CD4-positive, alpha-beta T cell treated with Interleukin-1 beta for 1 hour (primary cell): ENCODE measurements around the gene KRTAP10-10.
"Not testable (repeated sequence)": the region's sequence is repeated elsewhere in the genome, so short reads cannot be mapped to it uniquely, and the experiment has no call there.

ENCODE experiments used
- DNase-seq, 2 donors: peaks; one replicate each; pipeline ENCODE4 v3.0.0-alpha.2; 2020 to 2022

The KRTAP10-10 gene, protein sequence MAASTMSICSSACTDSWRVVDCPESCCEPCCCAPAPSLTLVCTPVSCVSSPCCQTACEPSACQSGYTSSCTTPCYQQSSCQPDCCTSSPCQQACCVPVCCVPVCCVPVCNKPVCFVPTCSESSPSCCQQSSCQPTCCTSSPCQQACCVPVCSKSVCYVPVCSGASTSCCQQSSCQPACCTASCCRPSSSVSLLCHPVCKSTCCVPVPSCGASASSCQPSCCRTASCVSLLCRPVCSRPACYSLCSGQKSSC

DNA sequence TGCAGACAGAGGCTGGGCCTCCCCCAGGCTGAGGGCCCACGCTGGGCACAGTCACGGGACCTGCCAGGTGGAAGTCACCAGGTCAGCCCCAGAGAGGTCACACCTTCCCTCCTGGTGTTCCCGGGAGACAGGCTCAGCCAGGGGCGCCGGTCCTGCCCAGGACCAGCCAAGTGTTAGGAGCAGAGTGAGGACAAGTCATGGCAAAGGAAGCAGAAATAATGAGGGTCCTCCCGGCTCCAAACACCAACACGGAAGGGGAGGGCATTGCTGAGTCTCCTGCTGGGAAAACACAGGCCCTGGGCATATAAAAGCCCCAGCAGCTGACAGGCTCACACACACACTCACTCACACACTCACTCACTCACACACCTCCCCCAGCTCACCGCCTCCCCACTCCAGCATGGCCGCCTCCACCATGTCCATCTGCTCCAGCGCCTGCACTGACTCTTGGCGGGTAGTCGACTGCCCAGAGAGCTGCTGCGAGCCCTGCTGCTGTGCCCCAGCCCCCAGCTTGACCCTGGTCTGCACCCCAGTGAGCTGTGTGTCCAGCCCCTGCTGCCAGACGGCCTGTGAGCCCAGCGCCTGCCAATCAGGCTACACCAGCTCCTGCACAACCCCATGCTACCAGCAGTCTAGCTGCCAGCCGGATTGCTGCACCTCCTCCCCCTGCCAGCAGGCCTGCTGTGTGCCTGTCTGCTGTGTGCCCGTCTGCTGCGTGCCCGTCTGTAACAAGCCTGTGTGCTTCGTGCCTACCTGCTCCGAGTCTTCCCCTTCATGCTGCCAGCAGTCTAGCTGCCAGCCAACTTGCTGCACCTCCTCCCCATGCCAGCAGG is at the start of gene KRTAP10-10:
KRTAP10-10 (plus strand) TSS at position 339 of the 833 bp plus-strand sequence; CDS start at position 401, 62 bp downstream.
- DNase-seq = no peak

DNA sequence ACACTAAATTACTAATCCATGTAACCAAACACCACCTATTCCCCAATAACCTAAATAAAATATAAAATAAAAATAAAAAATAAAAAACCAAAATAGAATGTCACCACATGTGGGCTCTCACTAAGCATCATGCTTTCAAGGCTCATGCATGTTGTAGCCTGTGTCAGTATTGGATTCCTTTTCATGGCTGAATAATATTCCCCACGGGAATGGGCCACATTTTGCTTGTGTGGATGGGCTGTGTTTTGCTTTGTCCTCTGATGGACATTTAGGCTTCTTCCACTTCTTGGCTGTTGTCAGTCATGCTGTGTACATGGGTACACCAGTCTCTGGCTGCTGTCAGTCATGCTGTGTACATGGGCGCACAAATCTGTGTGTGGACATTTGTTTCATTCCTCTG is 48.1 kb upstream of the KRTAP10-10 start:
- no peak for DNase-seq

DNA sequence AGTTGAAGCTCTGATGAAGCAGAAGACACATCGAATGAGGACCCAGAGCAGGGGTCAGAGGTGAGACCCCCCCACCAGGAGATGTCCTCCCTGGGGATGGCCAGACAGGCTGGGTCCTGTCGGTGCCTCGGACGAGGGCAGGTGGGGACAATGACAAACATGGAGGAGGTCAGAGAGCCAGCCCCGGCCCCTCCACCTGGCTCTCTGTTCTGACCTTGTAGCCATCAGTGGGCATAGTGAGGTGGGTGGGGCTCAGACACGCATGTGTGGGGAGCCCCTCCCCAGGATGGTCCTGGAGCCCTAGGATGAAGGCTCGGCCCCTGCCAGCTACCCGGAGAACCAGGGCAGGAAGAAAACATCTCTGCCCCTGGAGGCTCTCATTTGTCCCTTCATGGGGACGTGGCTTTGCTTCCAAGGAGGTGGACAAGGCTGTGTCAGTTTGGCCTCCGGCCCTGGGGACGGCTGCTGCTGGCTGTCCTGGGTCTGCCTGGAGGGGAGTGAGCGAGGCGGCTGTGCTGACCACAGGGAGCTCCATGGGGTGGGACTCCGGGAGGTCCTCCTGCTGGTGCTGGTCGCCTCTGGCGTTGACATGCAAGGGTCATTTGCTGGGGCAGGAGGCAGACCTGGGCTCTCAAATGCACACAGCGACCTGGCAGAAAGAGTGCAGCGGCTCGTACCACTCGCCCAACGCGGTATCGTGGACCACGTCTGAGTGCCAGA is 47.4 kb upstream of the KRTAP10-10 start:
- DNase-seq = no peak

DNA sequence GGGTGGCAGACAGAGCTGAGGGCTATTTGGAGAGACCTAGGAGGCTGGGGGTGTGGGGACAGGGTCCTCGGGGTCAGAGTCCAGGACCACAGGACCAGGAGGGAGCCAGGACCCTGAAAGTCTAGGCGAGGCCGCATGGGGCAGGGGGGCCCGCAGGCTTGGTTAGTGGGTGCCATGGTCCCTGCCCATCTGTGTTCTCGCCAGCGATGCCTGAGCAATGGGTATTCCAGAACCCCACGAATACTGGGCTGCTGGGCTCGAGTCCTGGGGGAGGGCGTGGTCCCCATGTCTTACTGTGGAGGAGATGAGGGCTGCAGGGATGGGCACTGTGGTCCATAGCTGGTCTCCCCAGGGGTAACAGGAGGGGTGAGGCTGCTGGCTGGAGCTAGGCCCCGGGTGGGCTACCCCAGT is 46.8 kb upstream of the KRTAP10-10 start:
- DNase-seq = no peak

- not testable (repeated sequence) for DNase-seq
These were observed 46.0 kb upstream of the KRTAP10-10 start for GRCh38 chr21:44590897-44591800.

DNA sequence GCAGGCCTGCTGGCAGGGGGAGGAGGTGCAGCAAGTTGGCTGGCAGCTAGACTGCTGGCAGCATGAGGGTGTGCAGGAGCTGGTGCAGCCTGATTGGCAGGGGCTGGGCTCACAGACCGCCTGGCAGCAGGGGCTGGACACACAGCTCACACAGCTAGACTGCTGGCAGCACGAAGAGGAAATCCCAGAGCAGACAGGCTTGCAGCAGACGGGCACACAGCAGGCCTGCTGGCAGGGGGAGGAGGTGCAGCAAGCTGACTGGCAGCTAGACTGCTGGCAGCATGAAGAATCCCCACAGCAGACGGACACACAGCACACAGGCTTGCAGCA is 45.4 kb upstream of the KRTAP10-10 start:
- DNase-seq = not testable (repeated sequence)

DNA sequence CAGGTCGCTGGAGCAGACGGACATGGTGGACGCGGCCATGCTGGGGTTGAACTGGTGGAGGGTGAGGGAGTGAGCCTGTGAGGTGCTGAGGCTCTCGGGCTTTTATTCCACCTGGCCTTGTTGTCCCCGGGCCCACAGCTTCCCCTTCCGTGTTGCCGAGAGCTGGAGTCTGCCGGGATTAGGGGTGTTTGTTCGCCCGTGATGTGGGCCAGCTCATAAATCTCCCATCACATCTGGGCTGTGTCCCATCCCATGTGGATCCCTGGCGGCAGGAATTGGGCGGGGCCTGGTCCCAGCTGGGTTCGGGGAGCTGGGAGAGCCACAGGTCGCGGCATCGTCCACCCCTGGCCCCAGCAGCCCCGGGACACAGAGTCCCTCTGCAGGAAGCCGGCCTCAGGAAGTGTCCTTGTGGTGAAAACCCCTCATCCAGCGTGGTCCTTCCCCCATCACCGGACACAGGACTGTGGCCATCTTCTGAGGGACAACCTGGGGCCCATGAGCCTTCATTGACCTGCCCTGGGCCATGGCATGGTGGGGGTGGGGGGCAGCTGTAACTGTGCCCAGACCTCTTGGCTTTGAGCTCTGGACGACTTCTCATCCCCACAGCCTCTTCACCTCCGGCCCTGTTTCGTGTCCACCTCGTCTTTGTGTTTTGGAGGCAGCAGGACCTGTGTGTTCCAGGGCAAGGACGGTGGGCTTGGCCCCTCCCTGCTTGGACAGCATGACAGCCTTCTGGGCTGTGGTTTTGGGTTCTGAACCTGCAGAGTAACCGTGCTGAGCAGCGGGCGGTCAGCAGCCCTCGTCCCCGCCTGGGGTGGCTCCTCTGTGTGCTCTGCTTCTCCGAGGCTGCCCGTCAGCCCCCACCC is 44.5 kb upstream of the KRTAP10-10 start, which contains the start of gene KRTAP10-6:
KRTAP10-6 (minus strand) TSS at position 60 of the 866 bp plus-strand sequence; CDS start at position 39, 21 bp downstream.
- DNase-seq = no peak

DNA sequence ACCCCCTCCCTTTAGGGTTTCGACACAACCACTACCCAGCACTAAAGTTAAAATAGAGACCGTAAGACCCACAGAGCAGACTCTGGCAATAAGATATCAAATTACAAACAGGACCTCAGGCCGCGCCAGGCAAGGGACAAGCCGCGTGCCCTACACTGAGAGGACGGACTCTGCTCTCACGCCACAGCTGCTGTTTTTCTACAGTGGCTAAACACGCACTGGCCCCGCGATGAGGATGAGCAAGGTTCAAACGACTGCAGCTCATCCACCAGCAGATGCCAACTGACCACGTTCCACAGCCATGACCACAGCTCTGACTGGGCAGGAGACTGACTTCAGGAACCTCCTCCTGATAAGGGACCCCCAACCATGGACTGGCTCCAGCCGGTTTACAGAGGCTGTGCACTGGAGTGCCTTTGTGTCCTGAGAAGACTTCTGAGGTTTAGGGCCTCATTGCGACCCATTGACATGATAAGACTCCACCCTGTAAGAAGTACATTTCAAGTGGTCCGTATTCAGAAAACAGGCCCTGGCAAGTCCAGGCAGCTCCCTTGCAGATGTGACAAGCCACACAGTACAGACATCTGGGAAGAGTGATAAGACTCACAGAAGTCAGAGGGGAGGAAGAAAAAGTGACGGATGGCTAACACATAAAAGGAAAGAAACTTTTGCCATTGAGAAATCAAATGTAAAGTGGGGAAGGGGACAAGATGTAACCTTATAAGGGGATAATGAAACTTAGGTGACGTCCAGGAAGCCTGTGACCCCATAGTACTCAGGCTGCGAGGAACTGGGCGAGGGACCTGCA is 43.4 kb upstream of the KRTAP10-10 start:
- DNase-seq = no peak

DNA sequence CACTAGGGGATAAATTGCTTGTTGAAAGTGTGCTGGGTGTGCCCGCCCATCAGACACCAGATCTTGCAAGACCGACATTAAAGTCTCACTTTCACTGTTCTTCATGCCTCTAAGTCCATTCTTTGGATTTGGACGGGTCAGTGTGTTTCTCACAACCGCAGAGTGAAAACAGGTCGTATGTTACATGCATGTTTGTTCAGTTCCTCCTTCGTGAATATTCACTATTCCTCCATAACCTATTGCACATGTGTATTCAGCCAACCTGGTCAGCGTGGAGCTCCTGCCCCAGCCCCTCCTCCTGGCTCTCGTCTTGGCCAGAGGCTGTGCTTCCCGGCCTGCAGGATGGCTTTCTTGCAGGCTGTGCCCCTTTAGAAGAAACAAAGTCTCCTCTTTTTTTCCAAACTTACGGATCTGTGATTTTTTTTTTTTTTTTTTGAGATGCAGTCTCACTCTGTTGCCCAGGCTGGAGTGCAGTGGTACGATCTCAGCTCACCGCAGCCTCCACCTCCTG is 42.7 kb upstream of the KRTAP10-10 start:
- DNase-seq = no peak

GRCh38 chr21:44595524-44595923 is 41.6 kb upstream of the KRTAP10-10 start:
- DNase-seq = no peak

DNA sequence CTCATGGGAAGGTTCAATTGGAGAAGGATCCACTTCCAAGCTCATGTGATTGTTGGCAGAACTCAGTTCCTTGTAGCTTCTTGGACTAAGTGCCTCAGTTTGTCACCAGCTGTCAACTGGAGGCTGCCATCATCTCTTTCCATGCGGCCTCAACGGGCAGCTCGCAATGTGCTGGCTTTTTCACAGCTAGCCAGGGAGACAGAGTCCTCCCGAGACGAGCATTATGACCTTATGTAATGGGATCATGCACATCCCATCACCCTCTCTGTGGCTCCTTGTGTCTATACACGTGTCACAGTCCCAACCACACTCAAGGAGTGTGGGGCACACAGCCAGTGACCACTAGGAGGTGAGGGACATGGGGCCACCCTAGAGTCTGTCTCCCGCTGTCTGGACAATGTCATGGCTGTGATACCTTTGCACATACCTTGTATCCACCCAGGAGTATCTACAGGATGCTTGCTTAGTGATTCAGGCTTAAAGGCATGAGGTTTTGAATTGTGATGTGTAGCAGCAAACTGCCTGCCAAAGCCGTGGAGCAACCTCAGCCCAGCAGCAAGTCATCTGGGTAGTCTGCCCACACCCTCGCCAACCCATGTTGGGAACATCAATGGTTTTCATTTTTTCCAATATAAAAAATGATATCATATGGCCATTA is 41.0 kb upstream of the KRTAP10-10 start:
- no peak for DNase-seq

- no peak for DNase-seq
These were observed 39.1 kb upstream of the KRTAP10-10 start for GRCh38 chr21:44598061-44598460.

- DNase-seq = no peak
These were observed 37.7 kb upstream of the KRTAP10-10 start for GRCh38 chr21:44599264-44600029.

- DNase-seq = not testable (repeated sequence)
These were observed 36.8 kb upstream of the KRTAP10-10 start, which contains the start of gene KRTAP10-7 for GRCh38 chr21:44600118-44600978. KRTAP10-7 (plus strand) TSS chr21:44600597; CDS start chr21:44600622, 25 bp downstream.

DNA sequence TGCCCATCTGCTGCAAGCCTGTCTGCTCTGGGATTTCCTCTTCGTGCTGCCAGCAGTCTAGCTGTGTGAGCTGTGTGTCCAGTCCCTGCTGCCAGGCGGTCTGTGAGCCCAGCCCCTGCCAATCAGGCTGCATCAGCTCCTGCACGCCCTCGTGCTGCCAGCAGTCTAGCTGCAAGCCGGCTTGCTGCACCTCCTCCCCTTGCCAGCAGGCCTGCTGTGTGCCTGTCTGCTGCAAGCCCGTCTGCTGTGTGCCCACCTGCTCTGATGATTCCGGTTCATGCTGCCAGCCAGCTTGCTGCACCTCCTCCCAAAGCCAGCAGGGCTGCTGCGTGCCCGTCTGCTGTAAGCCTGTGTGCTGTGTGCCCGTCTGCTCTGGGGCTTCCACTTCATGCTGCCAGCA is 36.1 kb upstream of the KRTAP10-10 start:
- not testable (repeated sequence) for DNase-seq

- no peak for DNase-seq
These were observed 35.3 kb upstream of the KRTAP10-10 start for GRCh38 chr21:44601596-44602462.

DNA sequence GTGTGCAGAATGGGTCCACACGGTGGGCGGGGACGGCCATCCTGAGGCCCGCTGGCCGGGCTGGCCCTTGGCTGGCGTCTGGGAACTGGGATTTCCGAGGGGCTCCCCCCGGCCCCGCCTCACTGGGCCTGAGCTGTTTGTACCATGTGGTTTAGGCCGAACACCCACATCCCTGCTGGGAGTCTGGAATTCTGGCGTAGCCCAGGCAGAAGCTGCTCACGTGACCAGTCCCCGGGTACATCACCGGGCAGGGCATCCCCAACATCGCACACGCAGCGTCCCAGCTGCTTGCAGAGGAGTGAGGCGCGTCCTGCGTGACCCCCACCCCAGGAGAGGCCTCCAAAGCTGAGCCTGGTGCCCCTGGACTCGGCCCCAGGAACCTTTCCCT is 34.7 kb upstream of the KRTAP10-10 start:
- no peak for DNase-seq
